KBM-7 (cell line): ENCODE results near the gene PRR15L.
A peak's percentile ranks its signal among the peaks of the same experiment; 100 is the strongest.

Experiments used
- DNase-seq: peaks from one replicate; pipeline ENCODE4 v3.0.0-alpha.2; 2015
- in situ Hi-C: fragments of 300-500 bp; cut with MboI; formaldehyde crosslinking; loops from 2 replicates; pipeline ENCODE4 v1.14.3; 2020; ENCODE audit warnings: low sequenced_read_pairs, low pct_unique_long_range_greater_than_20kb, mixed read lengths

The PRR15L gene

GRCh38 chr17:47968836-47969235, 11.2 kb upstream of the PRR15L start:
- DNase-seq, result no peak
- in situ Hi-C loops, result loop anchor here (25.0 kb wide), 1 partner anchor 132 kb away; the partner anchor contains the start of genes LRRC46, MRPL10 and SCRN2

GRCh38 chr17:47967607-47968252, 10.0 kb upstream of the PRR15L start:
- DNase-seq, result no peak
- in situ Hi-C loops, result loop anchor here (25.0 kb wide), 1 partner anchor 130 kb away; the partner anchor contains the start of genes LRRC46, MRPL10 and SCRN2

DNA sequence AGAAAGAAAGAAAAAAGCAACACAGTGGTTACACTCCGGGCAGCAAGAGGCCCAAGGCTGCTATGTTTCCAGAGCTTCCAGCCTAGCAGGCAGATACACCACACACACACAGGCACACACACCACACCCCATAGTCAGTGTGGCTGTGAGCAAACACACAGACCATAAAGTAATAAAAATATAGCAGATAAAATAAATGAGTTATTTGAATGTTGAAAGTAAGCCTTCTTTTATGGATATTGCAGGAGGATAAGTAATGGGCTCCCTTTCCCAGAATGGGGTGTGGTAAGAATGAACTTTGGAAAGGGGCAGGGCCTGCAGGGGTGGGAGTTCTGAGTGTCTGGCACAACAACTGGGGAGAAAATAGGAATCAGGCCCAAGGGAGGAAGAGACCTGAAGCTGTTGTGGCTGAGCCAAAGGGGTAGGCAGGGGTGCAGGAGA, 8.4 kb upstream of the PRR15L start:
- in situ Hi-C loops, result loop anchor here (25.0 kb wide), 1 partner anchor 129 kb away; the partner anchor contains the start of genes LRRC46, MRPL10 and SCRN2
- DNase-seq, result no peak

- in situ Hi-C loops, result loop anchor here (25.0 kb wide), 1 partner anchor 128 kb away; the partner anchor contains the start of genes LRRC46, MRPL10 and SCRN2
- DNase-seq, result no peak
Observed at GRCh38 chr17:47964856-47965255, 7.2 kb upstream of the PRR15L start.

DNA sequence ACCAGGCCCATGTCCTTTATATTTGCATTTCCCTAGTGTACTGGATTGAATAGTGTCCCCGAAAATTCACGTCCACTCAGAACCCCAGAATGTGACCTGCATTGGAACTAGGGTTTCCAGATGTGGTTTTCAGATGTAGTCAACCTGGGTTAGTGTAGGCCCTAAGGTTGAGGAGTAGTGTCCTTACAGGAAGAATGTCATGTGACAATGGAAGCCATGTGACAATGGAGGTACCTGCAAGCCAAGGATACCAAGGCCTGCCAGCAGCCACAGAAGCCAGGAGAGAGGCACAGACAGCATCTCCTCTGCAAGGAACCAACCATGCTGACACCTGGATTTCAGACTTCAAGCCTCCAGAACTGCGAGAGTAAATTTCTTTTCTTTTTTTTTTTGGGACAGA, 5.2 kb upstream of the PRR15L start:
- DNase-seq, result no peak
- in situ Hi-C loops, result loop anchor here (25.0 kb wide), 1 partner anchor 126 kb away; the partner anchor contains the start of genes LRRC46, MRPL10 and SCRN2

DNA sequence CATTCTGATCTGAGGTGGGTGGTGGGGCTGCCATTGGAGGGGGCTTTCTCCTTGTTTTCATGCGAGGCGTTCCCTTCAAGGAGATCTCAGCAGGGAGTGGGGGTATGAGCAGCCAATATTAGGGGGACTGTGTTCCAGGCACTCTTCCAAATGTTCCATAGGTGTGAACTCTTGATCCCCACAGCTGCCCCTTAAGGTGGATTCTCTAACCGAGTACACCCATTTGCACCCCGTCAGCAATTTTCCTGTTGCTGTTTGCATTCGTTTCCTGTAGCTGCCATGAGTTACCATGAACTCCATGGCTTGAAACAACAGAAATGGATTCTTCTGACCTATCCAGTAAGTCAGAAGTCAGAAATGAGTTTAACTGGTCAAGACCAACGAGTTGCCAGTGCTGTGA, 3.7 kb upstream of the PRR15L start:
- no peak for DNase-seq
- in situ Hi-C loops, result loop anchor here (25.0 kb wide), 1 partner anchor 124 kb away; the partner anchor contains the start of genes LRRC46, MRPL10 and SCRN2

DNA sequence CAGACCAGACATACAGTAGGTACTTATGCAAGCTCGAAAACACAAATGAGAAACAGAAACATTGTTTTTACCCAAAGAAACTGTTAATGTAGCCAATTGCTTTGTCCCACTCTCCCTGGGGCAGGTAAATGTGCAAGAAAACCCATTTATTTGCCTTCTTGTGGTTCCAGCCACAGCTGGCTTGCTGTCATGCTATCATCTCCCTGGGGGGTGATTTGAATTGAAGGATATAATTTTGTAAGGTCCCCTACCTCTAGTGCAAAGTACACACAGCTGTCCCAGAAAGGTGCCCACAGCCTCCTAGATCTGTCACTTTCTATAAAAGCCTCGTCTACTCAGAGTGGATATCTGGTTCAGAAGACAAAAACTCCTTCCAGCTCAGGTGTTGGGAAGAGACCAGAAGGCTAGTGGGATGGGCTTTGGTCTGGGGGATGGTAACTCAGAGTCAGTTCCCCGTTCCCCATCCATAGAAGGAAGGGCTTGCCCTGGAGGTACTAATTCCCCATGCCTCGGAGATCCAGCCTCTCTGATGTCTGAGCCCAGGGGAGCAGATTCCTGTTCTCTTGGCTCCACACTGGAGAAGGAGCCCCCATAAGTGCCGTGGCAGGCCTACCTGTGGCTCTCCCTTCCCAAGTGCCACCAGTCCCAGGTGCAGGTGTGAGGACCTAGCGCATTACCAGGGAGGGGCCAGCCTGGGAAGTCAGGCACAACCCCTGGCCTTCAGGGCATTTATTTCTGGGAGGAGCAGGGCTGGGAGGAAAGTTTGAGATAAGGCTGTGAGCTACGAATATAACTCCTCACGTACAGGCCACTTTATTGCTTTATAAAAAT, 2.4 kb upstream of the PRR15L start:
- no peak for DNase-seq
- in situ Hi-C loops, result loop anchor here (25.0 kb wide), 1 partner anchor 123 kb away; the partner anchor contains the start of genes LRRC46, MRPL10 and SCRN2

DNA sequence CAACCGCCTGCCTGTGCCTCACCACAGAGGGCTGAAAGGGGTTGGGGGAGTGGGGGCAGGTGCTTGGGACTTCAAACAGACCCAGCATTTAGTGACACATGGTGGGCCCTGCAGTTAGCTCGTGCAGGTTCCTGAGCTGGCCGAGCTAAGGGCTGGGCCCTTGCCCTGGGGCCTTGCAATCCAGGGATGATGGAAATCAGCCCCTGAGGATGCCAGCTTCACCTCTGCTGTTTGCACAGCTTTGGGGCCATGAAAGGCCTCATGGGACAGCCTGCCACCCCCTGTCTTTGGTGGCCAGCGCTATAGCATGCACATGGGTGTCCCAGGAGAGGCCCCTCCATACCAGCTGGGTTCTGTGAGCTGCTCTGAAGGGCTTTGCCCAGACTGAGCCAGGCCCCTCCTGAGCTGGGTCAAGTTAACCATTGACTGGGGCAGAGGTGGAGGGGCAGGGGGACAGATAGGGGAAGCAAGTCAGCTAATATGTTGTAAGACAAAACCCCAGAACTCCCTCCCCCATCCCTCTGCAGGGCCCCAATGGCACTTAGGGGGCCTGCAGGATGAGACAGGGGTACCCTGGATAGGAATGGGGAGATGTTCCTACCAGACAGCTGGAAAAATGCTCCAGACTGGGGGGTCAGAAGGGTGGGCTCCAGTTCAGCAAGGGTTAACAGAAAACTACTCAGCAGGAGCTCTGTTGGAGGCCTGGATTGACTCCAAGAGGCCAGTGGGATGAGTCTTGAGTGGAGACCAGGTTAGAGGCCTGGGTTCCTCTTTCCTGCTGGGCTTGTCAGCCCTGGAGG, 692 bp downstream of the PRR15L start:
- DNase-seq, result no peak
- in situ Hi-C loops, result loop anchor here (25.0 kb wide), 1 partner anchor 120 kb away; the partner anchor contains the start of genes LRRC46, MRPL10 and SCRN2

- in situ Hi-C loops, result loop anchor here (25.0 kb wide), 1 partner anchor 118 kb away; the partner anchor contains the start of genes LRRC46, MRPL10 and SCRN2
- DNase-seq, result no peak
Observed at GRCh38 chr17:47955497-47956461, 1.9 kb downstream of the PRR15L start.

- in situ Hi-C loops, result loop anchor here (25.0 kb wide), 1 partner anchor 117 kb away; the partner anchor contains the start of genes LRRC46, MRPL10 and SCRN2
- DNase-seq, result no peak
Observed at GRCh38 chr17:47953909-47954308, 3.8 kb downstream of the PRR15L start.

GRCh38 chr17:47952171-47953021, 5.3 kb downstream of the PRR15L start:
- in situ Hi-C loops, result loop anchor here (25.0 kb wide), 1 partner anchor 115 kb away; the partner anchor contains the start of genes LRRC46, MRPL10 and SCRN2

DNA sequence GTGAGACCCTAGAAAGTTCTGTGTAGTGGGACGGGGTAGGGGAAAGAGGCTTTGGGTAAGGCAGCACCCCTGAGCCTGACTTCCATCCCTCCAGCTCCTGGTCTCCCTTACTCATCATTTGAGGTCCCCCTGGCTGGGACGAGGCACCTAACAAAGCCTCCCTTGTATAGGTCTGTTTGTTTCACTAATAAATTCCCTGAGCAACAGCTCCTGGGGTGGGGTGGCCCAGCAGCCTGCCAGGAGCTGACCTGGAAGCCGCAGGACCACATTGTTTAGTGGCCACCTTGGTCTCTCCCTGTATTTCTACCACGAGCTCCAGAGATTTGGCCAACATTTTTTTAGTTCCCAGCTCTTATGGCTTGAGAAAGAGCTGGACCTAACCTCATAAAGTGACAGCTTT, 7.2 kb downstream of the PRR15L start:
- no peak for DNase-seq
- in situ Hi-C loops, result loop anchor here (25.0 kb wide), 1 partner anchor 113 kb away; the partner anchor contains the start of genes LRRC46, MRPL10 and SCRN2

More at GRCh38 chr17:47952171-47953021, 5.3 kb downstream of the PRR15L start:
- no peak for DNase-seq

DNA sequence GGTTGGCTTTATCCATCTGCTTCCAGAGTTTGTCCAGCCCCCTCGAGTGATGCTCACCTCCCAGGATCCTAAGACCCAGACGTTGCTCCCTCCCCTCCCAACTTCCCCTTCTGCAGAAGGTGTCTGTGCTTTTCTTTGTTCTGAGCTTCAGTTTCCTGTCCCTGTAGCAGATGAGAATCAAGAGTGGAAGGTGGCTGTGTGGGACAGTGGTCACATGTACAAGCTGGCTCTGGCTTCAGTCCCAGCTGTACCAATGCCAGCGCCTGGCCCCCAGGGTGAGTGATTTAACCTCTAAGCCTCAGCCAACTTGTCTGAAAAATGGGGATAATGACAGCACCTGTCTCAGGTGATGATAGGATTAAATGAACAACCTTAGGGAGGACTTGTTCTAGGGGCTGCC, 7.7 kb downstream of the PRR15L start:
- in situ Hi-C loops, result loop anchor here (10.0 to 25.0 kb wide), 2 partner anchors 55 to 113 kb away; partner anchors contain the start of genes LRRC46, MRPL10, SCRN2 and SP2
- DNase-seq, result peak; percentile 57

DNA sequence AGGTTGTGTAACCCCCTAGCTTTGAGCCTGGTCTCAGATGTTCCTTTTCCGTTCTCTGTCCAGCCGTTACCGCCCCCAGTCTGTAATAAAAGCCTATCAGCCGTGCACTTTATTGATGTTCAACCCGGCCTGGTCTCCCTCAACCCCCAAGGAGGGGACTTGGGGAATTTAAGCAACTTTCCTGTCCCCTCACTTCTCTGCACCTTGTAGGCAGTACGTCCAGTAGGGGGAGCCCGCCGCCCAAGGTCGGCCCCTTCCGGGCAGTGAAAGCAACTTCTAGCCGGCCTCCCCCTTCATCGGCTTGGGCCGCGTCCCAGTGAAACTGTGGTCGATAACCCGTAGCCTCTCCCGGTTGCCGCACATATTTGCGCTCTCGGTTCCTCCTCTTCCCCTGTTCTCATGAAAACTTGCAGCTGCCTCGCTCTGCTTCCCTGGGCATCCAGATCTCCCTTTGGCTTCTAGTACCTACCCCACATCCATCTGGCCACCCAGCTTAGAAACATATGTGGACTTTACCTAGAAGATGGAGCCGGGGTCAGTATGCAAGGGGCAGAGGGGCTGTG, 8.4 kb downstream of the PRR15L start:
- in situ Hi-C loops, result loop anchor here (10.0 kb wide), 1 partner anchor 54 kb away; the partner anchor contains the start of gene SP2
- DNase-seq, result peak; percentile 82

DNA sequence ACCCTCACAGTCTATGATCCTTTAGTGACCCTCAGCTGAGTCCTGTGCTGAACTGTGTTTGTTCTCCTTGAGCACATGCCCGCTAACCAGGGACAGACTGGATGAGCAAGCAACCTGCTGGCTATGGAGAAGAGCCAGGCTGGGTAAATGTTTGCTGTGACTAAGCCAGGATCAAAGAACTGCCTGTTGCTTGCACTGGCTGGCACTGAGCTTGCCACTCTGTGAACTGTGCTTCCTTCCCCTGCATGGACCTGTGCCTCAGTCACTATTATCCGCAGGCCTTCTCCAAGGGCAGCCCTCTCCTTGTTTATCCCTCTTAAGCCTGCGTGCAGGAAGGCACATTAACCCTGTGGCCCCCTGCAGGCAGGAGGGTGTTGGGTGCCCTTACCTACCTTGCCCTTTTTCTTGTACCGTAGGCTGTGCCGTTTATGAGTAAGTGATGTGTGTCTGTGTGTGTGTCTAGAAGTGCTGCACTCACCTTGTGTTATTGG, 8.9 kb downstream of the PRR15L start:
- in situ Hi-C loops, result loop anchor here (10.0 kb wide), 1 partner anchor 54 kb away; the partner anchor contains the start of gene SP2
- no peak for DNase-seq

DNA sequence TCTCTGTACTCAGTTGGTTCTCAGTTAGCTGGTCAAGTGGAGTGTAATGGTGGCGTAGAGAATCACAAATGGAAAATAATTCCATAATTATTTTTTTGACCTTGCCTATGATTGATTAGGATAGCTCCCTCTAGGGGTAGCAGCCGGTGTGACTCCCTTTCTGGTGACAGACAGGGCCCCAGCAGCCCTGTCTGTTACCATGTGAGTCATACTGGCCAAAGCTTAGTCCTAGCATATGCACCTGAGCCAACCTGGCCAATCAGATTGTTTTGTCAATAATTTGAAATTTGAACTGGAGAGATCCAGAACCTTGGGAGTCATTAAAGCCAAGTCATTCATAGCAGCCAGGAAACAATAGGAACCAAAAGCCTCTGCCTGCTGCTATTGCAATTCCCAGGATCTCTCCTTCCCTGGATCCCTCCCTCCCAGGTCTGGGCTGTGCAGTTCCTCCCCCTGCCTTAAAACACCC, 10.7 kb downstream of the PRR15L start:
- in situ Hi-C loops, result loop anchor here (10.0 kb wide), 1 partner anchor 52 kb away; the partner anchor contains the start of gene SP2

More for the DNA sequence above, 10.7 kb downstream of the PRR15L start:
- DNase-seq, result peak; percentile 80
